Endothelial cell of umbilical vein (primary cell): ENCODE results near the gene CXADR.

Experiments
- CTCF ChIP-seq, 2 donors: IDR thresholded peaks; 1 replicate in 1 of 2; 2 replicates in 1 of 2; pipeline ENCODE4 v1.5.1; 2011; ENCODE audit warnings: low read length in 2 of 2, mild to moderate bottlenecking in 2 of 2, moderate library complexity in 2 of 2, control low read depth in 1 of 2, inconsistent platforms in 1 of 2, low read depth in 1 of 2; ENCODE audit not compliant: insufficient read depth in 1 of 2; ENCODE audit errors: extremely low read depth in 1 of 2
- EZH2 ChIP-seq: IDR thresholded peaks from 2 replicates; pipeline ENCODE4 v1.6.1; 2012; ENCODE audit warnings: borderline replicate concordance, low read depth, mild to moderate bottlenecking, moderate library complexity, low read length, inconsistent platforms; ENCODE audit not compliant: severe bottlenecking
- FOS ChIP-seq: IDR thresholded peaks from 2 replicates; pipeline ENCODE4 v1.6.1; 2011; ENCODE audit warnings: mild to moderate bottlenecking, low read length, moderate library complexity, borderline replicate concordance; ENCODE audit not compliant: insufficient read depth
- JUN ChIP-seq: IDR thresholded peaks from 2 replicates; pipeline ENCODE4 v1.6.1; 2011; ENCODE audit warnings: borderline replicate concordance, low read depth; ENCODE audit not compliant: insufficient read length, insufficient read depth
- MAX ChIP-seq: IDR thresholded peaks from 2 replicates; pipeline ENCODE4 v1.6.1; 2011; ENCODE audit not compliant: insufficient read depth, insufficient read length
- MYC ChIP-seq: IDR thresholded peaks from one replicate; pipeline ENCODE4 v1.6.1; 2011; ENCODE audit warnings: mild to moderate bottlenecking, low read depth, low read length
- POLR2A ChIP-seq: IDR thresholded peaks from 2 replicates; pipeline ENCODE4 v1.6.1; 2012; ENCODE audit warnings: low read depth, mild to moderate bottlenecking, control low read depth, low read length
- POLR2AphosphoS5 ChIP-seq: IDR thresholded peaks from 2 replicates; pipeline ENCODE4 v1.6.1; 2012; ENCODE audit warnings: low read depth, mild to moderate bottlenecking, control low read depth, low read length, moderate library complexity; ENCODE audit not compliant: insufficient read depth

- TF ChIP-seq POLR2A (no peak), POLR2AphosphoS5 (no peak), CTCF (IDR thresholded peaks at IDR 0.05; ENCODE audit: extremely low read depth in 1 of 2, insufficient read depth in 1 of 2, low read depth in 1 of 2, low read length in 2 of 2) (no peak), FOS (peak; percentile 18), JUN (peak; percentile 45), MAX (no peak), EZH2 (no peak), MYC (no peak)
Measured at GRCh38 chr21:17537299-17537698, 24.5 kb downstream of the CXADR start.
